OCI-LY3 (cell line): ENCODE measurements around the gene COG1.

Experiments used
- CTCF ChIP-seq: fragments of 200-600, 300-600 bp; sonication (generic); IDR thresholded peaks from 2 replicates; pipeline ENCODE4 v1.5.1; 2014; ENCODE audit warnings: antibody characterized with exemption, low read length, low read depth
- EZH2phosphoT487 ChIP-seq: fragments of 200-600 bp; shearing (Covaris generic); IDR thresholded peaks from 2 replicates; pipeline ENCODE4 v1.6.1; 2018; ENCODE audit warnings: antibody characterized with exemption, mixed run types, low read depth

- TF ChIP-seq CTCF: no peak
- no peak for TF ChIP-seq EZH2phosphoT487
Observed at GRCh38 chr17:73172252-73172651, 20.6 kb upstream of the COG1 start.
